Measurements from ENCODE around the gene CPSF7. TPM values are rescaled to one million over a fixed set of nuclear protein-coding genes. Genes with fewer than 3 reads are reported as not detected.

The CPSF7 gene
- total RNA-seq, 1 donor from 2014 or later = 63.2 TPM

DNA sequence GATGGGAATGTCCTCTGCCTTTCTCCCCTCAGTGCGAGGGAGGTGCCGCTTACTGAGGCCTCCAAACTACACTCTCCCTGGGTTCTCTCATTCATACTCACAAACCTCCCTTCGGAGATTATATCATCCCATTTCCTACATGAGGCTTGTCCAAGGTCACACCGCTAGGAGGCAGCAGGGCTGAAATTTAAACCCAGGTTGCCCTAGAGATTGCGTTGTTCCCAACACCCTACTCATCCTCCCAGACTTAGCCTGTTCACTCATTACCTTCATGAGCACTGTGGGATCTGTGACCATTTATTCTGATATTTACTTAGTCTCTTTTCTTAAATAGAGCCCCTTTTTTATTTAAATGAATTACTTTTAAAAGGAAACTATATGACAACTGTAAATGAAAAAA lies 31.2 kb upstream of the CPSF7 start:
- H3K4me2 ChIP-seq (ENCODE audit: low read length) = no peak overlapping the region
- H2AFZ ChIP-seq (ENCODE audit: low read depth, low read length) = no peak overlapping the region
- peaks cover 3% of the 10 kb centered on the region for H3K4me1 Mint-ChIP-seq (ENCODE audit: low read depth, unreplicated experiment)
- no peaks in the 10 kb centered on the region for H3K36me3 ChIP-seq (ENCODE audit: insufficient read depth, low read length)
- no peak overlapping the region for H3K4me3 Mint-ChIP-seq (ENCODE audit: unreplicated experiment)
- DNase-seq (ENCODE audit: low read depth) = no peak
- H3K4me3 ChIP-seq (ENCODE audit: insufficient read depth, low read depth, low read length) = no peak overlapping the region
- no peaks in the 10 kb centered on the region for H3K27me3 ChIP-seq (ENCODE audit: insufficient read depth, low read length)
- no peaks in the 10 kb centered on the region for H3K27me3 Mint-ChIP-seq (ENCODE audit: low read depth, unreplicated experiment)
- no peak for FAIRE-seq
- no peak overlapping the region for H3K9ac ChIP-seq (ENCODE audit: low read length)
- no peak for TF ChIP-seq EZH2 (IDR thresholded peaks at IDR 0.05; ENCODE audit: insufficient read depth, low read length)
- TF ChIP-seq, protein P1, sequence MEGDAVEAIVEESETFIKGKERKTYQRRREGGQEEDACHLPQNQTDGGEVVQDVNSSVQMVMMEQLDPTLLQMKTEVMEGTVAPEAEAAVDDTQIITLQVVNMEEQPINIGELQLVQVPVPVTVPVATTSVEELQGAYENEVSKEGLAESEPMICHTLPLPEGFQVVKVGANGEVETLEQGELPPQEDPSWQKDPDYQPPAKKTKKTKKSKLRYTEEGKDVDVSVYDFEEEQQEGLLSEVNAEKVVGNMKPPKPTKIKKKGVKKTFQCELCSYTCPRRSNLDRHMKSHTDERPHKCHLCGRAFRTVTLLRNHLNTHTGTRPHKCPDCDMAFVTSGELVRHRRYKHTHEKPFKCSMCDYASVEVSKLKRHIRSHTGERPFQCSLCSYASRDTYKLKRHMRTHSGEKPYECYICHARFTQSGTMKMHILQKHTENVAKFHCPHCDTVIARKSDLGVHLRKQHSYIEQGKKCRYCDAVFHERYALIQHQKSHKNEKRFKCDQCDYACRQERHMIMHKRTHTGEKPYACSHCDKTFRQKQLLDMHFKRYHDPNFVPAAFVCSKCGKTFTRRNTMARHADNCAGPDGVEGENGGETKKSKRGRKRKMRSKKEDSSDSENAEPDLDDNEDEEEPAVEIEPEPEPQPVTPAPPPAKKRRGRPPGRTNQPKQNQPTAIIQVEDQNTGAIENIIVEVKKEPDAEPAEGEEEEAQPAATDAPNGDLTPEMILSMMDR (IDR thresholded peaks at IDR 0.05; ENCODE audit: insufficient read depth, low read depth, low read length) = no peak
- no peaks in the 10 kb centered on the region for H3K9me3 Mint-ChIP-seq (ENCODE audit: unreplicated experiment)
- H3K27ac Mint-ChIP-seq (ENCODE audit: unreplicated experiment) = no peak overlapping the region
- no peaks in the 10 kb centered on the region for H3K4me1 ChIP-seq (ENCODE audit: insufficient read depth, low read length)
- H3K27ac ChIP-seq (ENCODE audit: low read depth, low read length) = no peak overlapping the region
- H4K20me1 ChIP-seq (ENCODE audit: insufficient read depth, low read length) = peaks cover 21% of the 10 kb centered on the region
- H3K36me3 Mint-ChIP-seq (ENCODE audit: low read depth, unreplicated experiment) = peaks cover 10% of the 10 kb centered on the region
- H3K9me3 ChIP-seq (ENCODE audit: insufficient read depth, low read depth, low read length) = no peaks in the 10 kb centered on the region
- H3K79me2 ChIP-seq (ENCODE audit: insufficient read depth, low read length) = no peaks in the 10 kb centered on the region

- DNase-seq (ENCODE audit: low read depth) (peak; percentile 38), FAIRE-seq (no peak)
- Mint-ChIP-seq H3K4me3 (ENCODE audit: unreplicated experiment) (no peak overlapping the region), H3K36me3 (ENCODE audit: low read depth, unreplicated experiment) (peaks cover 13% of the 10 kb centered on the region), H3K27me3 (ENCODE audit: low read depth, unreplicated experiment) (no peaks in the 10 kb centered on the region), H3K9me3 (ENCODE audit: unreplicated experiment) (no peaks in the 10 kb centered on the region), H3K4me1 (ENCODE audit: low read depth, unreplicated experiment) (peaks cover 3% of the 10 kb centered on the region), H3K27ac (ENCODE audit: unreplicated experiment) (no peak overlapping the region)
- no peak overlapping the region for H3K4me2 ChIP-seq (ENCODE audit: low read length)
- H3K9ac ChIP-seq (ENCODE audit: low read length) = no peak overlapping the region
- no peak overlapping the region for H3K27ac ChIP-seq (ENCODE audit: low read depth, low read length)
- H3K9me3 ChIP-seq (ENCODE audit: insufficient read depth, low read depth, low read length) = no peaks in the 10 kb centered on the region
- no peaks in the 10 kb centered on the region for H3K27me3 ChIP-seq (ENCODE audit: insufficient read depth, low read length)
- no peaks in the 10 kb centered on the region for H3K79me2 ChIP-seq (ENCODE audit: insufficient read depth, low read length)
- no peak for TF ChIP-seq EZH2 (IDR thresholded peaks at IDR 0.05; ENCODE audit: insufficient read depth, low read length)
- H3K4me3 ChIP-seq (ENCODE audit: insufficient read depth, low read depth, low read length) = no peak overlapping the region
- H4K20me1 ChIP-seq (ENCODE audit: insufficient read depth, low read length) = peaks cover 26% of the 10 kb centered on the region
- H3K36me3 ChIP-seq (ENCODE audit: insufficient read depth, low read length) = peaks cover 3% of the 10 kb centered on the region
- no peaks in the 10 kb centered on the region for H3K4me1 ChIP-seq (ENCODE audit: insufficient read depth, low read length)
- no peak overlapping the region for H2AFZ ChIP-seq (ENCODE audit: low read depth, low read length)
These were observed 30.7 kb upstream of the CPSF7 start for GRCh38 chr11:61460474-61460881.

- no peak overlapping the region for H3K4me2 ChIP-seq (ENCODE audit: low read length)
- H3K27ac Mint-ChIP-seq (ENCODE audit: unreplicated experiment) = no peak overlapping the region
- H3K36me3 Mint-ChIP-seq (ENCODE audit: low read depth, unreplicated experiment) = peaks cover 17% of the 10 kb centered on the region
- no peak for DNase-seq (ENCODE audit: low read depth)
- no peaks in the 10 kb centered on the region for H3K9me3 ChIP-seq (ENCODE audit: insufficient read depth, low read depth, low read length)
- no peaks in the 10 kb centered on the region for H3K9me3 Mint-ChIP-seq (ENCODE audit: unreplicated experiment)
- H2AFZ ChIP-seq (ENCODE audit: low read depth, low read length) = no peak overlapping the region
- no peak overlapping the region for H3K4me3 ChIP-seq (ENCODE audit: insufficient read depth, low read depth, low read length)
- no peaks in the 10 kb centered on the region for H3K4me1 ChIP-seq (ENCODE audit: insufficient read depth, low read length)
- no peaks in the 10 kb centered on the region for H3K27me3 ChIP-seq (ENCODE audit: insufficient read depth, low read length)
- no peak overlapping the region for H3K4me3 Mint-ChIP-seq (ENCODE audit: unreplicated experiment)
- H3K9ac ChIP-seq (ENCODE audit: low read length) = no peak overlapping the region
- no peak overlapping the region for H3K27ac ChIP-seq (ENCODE audit: low read depth, low read length)
- peaks cover 60% of the 10 kb centered on the region for H4K20me1 ChIP-seq (ENCODE audit: insufficient read depth, low read length)
- no peaks in the 10 kb centered on the region for H3K4me1 Mint-ChIP-seq (ENCODE audit: low read depth, unreplicated experiment)
- TF ChIP-seq, protein P1 (IDR thresholded peaks at IDR 0.05; ENCODE audit: insufficient read depth, low read depth, low read length) = no peak
- no peak for TF ChIP-seq EZH2 (IDR thresholded peaks at IDR 0.05; ENCODE audit: insufficient read depth, low read length)
- H3K79me2 ChIP-seq (ENCODE audit: insufficient read depth, low read length) = peaks cover 4% of the 10 kb centered on the region
- H3K36me3 ChIP-seq (ENCODE audit: insufficient read depth, low read length) = peaks cover 4% of the 10 kb centered on the region
- H3K27me3 Mint-ChIP-seq (ENCODE audit: low read depth, unreplicated experiment) = no peaks in the 10 kb centered on the region
- FAIRE-seq = no peak
These were observed 24.7 kb upstream of the CPSF7 start for GRCh38 chr11:61454520-61454919.

Measured in astrocyte (in vitro differentiated cells and primary cell).